Progenitor cell of endocrine pancreas (in vitro differentiated cells): ENCODE data around the gene ASB13. TPM values are rescaled to one million over a fixed set of nuclear protein-coding genes. Genes with fewer than 3 reads are reported as not detected.

Experiments used
- DNase-seq: peaks from one replicate; pipeline ENCODE4 v3.0.0; 2021; ENCODE audit warnings: low spot score; ENCODE audit not compliant: unreplicated experiment
- H3K27ac Mint-ChIP-seq: 2 replicates; pipeline ENCODE4 v1.8.0; 2021; ENCODE audit warnings: mild to moderate bottlenecking, moderate library complexity, mixed read lengths
- H3K27me3 Mint-ChIP-seq: 2 replicates; pipeline ENCODE4 v1.8.0; 2021; ENCODE audit warnings: mixed read lengths
- H3K36me3 Mint-ChIP-seq: 2 replicates; pipeline ENCODE4 v1.8.0; 2022; ENCODE audit warnings: mixed read lengths; ENCODE audit not compliant: insufficient read depth
- H3K4me1 Mint-ChIP-seq: 2 replicates; pipeline ENCODE4 v1.8.0; 2021; ENCODE audit warnings: low read depth, mixed read lengths
- H3K4me3 Mint-ChIP-seq: 2 replicates; pipeline ENCODE4 v1.8.0; 2021; ENCODE audit warnings: low read depth, mild to moderate bottlenecking, moderate library complexity, mixed read lengths
- H3K9me3 Mint-ChIP-seq: 2 replicates; pipeline ENCODE4 v1.8.0; 2021; ENCODE audit warnings: low read depth, mixed read lengths
- CTCF ChIP-seq: fragments of 200-600 bp; sonication (generic); IDR thresholded peaks from one replicate; pipeline ENCODE4 v1.5.0; 2021; ENCODE audit warnings: antibody characterized with exemption, mild to moderate bottlenecking; ENCODE audit not compliant: unreplicated experiment
- total RNA-seq: library from RNA; stranded (reverse); gene quantifications from 2 replicates; pipeline ENCODE4 v1.2.1, GENCODE V29; 2021

ASB13 gene
- total RNA-seq, 1 donor from 2014 or later, result 11.1 TPM

GRCh38 chr10:5681930-5682329 is 15.5 kb upstream of the ASB13 start:
- Mint-ChIP-seq H3K27ac (no peak overlapping the region), H3K27me3 (peaks cover 32% of the 10 kb centered on the region), H3K4me1 (peaks cover 12% of the 10 kb centered on the region), H3K4me3 (no peak overlapping the region), H3K9me3 (no peaks in the 10 kb centered on the region), H3K36me3 (no peaks in the 10 kb centered on the region)
- DNase-seq, result no peak
- no peak for TF ChIP-seq CTCF

- H3K27me3 Mint-ChIP-seq, result peaks cover 35% of the 10 kb centered on the region
- no peak overlapping the region for H3K4me3 Mint-ChIP-seq
- no peak for TF ChIP-seq CTCF
- H3K9me3 Mint-ChIP-seq, result peaks cover under 1% of the 10 kb centered on the region
- no peak for DNase-seq
- no peak overlapping the region for H3K27ac Mint-ChIP-seq
- no peaks in the 10 kb centered on the region for H3K36me3 Mint-ChIP-seq
- no peaks in the 10 kb centered on the region for H3K4me1 Mint-ChIP-seq
These were observed 13.2 kb upstream of the ASB13 start for GRCh38 chr10:5679606-5680005.

GRCh38 chr10:5679037-5679435 is 12.6 kb upstream of the ASB13 start:
- Mint-ChIP-seq H3K4me1 (no peaks in the 10 kb centered on the region), H3K27me3 (peaks cover 35% of the 10 kb centered on the region), H3K9me3 (peaks cover 6% of the 10 kb centered on the region), H3K27ac (no peak overlapping the region), H3K36me3 (no peaks in the 10 kb centered on the region), H3K4me3 (no peak overlapping the region)
- no peak for DNase-seq
- no peak for TF ChIP-seq CTCF

- no peak for DNase-seq
- Mint-ChIP-seq H3K36me3 (no peaks in the 10 kb centered on the region), H3K4me1 (no peaks in the 10 kb centered on the region), H3K9me3 (peaks cover 7% of the 10 kb centered on the region), H3K27me3 (peaks cover 35% of the 10 kb centered on the region), H3K4me3 (no peak overlapping the region), H3K27ac (no peak overlapping the region)
- no peak for TF ChIP-seq CTCF
These were observed 12.1 kb upstream of the ASB13 start for GRCh38 chr10:5678397-5679036.

GRCh38 chr10:5670662-5671375 is 4.4 kb upstream of the ASB13 start:
- Mint-ChIP-seq H3K4me3 (no peak overlapping the region), H3K4me1 (peaks cover 7% of the 10 kb centered on the region), H3K27me3 (peaks cover 20% of the 10 kb centered on the region), H3K9me3 (peaks cover 7% of the 10 kb centered on the region), H3K27ac (no peak overlapping the region), H3K36me3 (no peaks in the 10 kb centered on the region)
- no peak for DNase-seq
- TF ChIP-seq CTCF, result no peak
